Hypothalamus (tissue), 51 donors: ENCODE results near the gene TEX52.

Experiments
- DNase-seq, 51 donors: peaks; one replicate each; lab custom pipeline; 2025; lab: John Stamatoyannopoulos, UW

TEX52 gene

GRCh38 chr12:2857021-2857431 lies at the start of gene TEX52:
TEX52 (minus strand) TSS chr12:2857039; CDS start chr12:2857026, 13 bp downstream.
- DNase-seq, result no peak

GRCh38 chr12:2904260-2904659 lies 47.4 kb upstream of the TEX52 start:
- DNase-seq, result no peak

- peak in 24 of 51 donors; percentile 3 to 69 (median 23) for DNase-seq
These were observed 45.5 kb upstream of the TEX52 start for GRCh38 chr12:2902272-2902880.

- DNase-seq, result no peak
These were observed 43.8 kb upstream of the TEX52 start for GRCh38 chr12:2900642-2901041.

- DNase-seq, result no peak
These were observed 40.6 kb upstream of the TEX52 start for GRCh38 chr12:2897418-2897817.

- DNase-seq, result no peak
These were observed 38.7 kb upstream of the TEX52 start for GRCh38 chr12:2895511-2895910.

GRCh38 chr12:2895051-2895451 lies 38.2 kb upstream of the TEX52 start:
- DNase-seq, result peak in 1 of 51 donors; percentile 7

GRCh38 chr12:2893007-2893406 lies 36.2 kb upstream of the TEX52 start:
- no peak for DNase-seq

- DNase-seq, result no peak
These were observed 35.4 kb upstream of the TEX52 start for GRCh38 chr12:2892246-2892645.

GRCh38 chr12:2891240-2892053 lies 34.6 kb upstream of the TEX52 start:
- peak in 37 of 51 donors; percentile 36 to 82 (median 60) for DNase-seq

GRCh38 chr12:2890388-2891239 lies 33.8 kb upstream of the TEX52 start, which contains the start of gene TULP3:
TULP3 (plus strand) TSS chr12:2890891; CDS start chr12:2890948, 57 bp downstream.
- peak; percentile 79 to 100 (median 99) for DNase-seq

GRCh38 chr12:2890001-2890387 lies 33.2 kb upstream of the TEX52 start:
- no peak for DNase-seq

GRCh38 chr12:2886768-2887450 lies 30.1 kb upstream of the TEX52 start:
- DNase-seq, result no peak

- no peak for DNase-seq
These were observed 28.0 kb upstream of the TEX52 start for GRCh38 chr12:2884810-2885209.

- DNase-seq, result no peak
These were observed 23.0 kb upstream of the TEX52 start for GRCh38 chr12:2879853-2880252.

GRCh38 chr12:2877953-2878732 lies 21.3 kb upstream of the TEX52 start:
- DNase-seq, result peak in 6 of 51 donors; percentile 6 to 31 (median 14)

- peak; percentile 59 to 95 (median 87) for DNase-seq
These were observed 20.5 kb upstream of the TEX52 start, which contains the start of the genes FOXM1 and RHNO1 for GRCh38 chr12:2877047-2877952. FOXM1 (minus strand) TSS chr12:2877174; CDS start chr12:2874478, 2,696 bp downstream. RHNO1 (plus strand) TSS chr12:2877223; CDS start chr12:2885367, 8,144 bp downstream.

- DNase-seq, result peak in 2 of 51 donors; percentile 32 to 39
These were observed 19.7 kb upstream of the TEX52 start for GRCh38 chr12:2876431-2877046.
